Natural killer cell (primary cell): ENCODE measurements around the gene CTNNA2. TPM values are rescaled to one million over a fixed set of nuclear protein-coding genes. Genes with fewer than 3 reads are reported as not detected.

Experiments
- ATAC-seq, 3 donors: fragments of 150-1000 bp in 2 of 3; fragments of 200-7000 bp in 1 of 3; cut with Tn5 transposase; 1 replicate in 1 of 3; 2 replicates in 2 of 3; pipeline ENCODE4 v1.10.0; 2021; ENCODE audit warnings: mild to moderate bottlenecking in 2 of 3, moderate library complexity in 2 of 3
- DNase-seq, 2 donors: peaks; one replicate each; pipeline versions ENCODE4 v3.0.0 to v3.0.0-alpha.2; 2013 to 2021; ENCODE audit warnings: mixed read lengths in 1 of 2
- H3K27ac ChIP-seq: one replicate; pipeline ENCODE4 v1.5.1; 2013; ENCODE audit warnings: mild to moderate bottlenecking, low read length
- H3K27me3 ChIP-seq: one replicate; pipeline ENCODE4 v1.6.1; 2013; ENCODE audit warnings: low read length; ENCODE audit not compliant: control insufficient read depth, insufficient read depth
- H3K36me3 ChIP-seq: one replicate; pipeline ENCODE4 v1.6.1; 2013; ENCODE audit warnings: low read length; ENCODE audit not compliant: control insufficient read depth, insufficient read depth
- H3K4me1 ChIP-seq: one replicate; pipeline ENCODE4 v1.6.1; 2013; ENCODE audit warnings: low read length; ENCODE audit not compliant: control insufficient read depth, insufficient read depth
- H3K4me3 ChIP-seq: one replicate; pipeline ENCODE4 v1.5.1; 2013; ENCODE audit warnings: low read length
- H3K9me3 ChIP-seq: one replicate; pipeline ENCODE4 v1.6.1; 2013; ENCODE audit warnings: low read length; ENCODE audit not compliant: control insufficient read depth, insufficient read depth
- H3K27ac Mint-ChIP-seq, 2 donors: one replicate each; pipeline ENCODE4 v1.8.0; 2022; ENCODE audit warnings: mild to moderate bottlenecking in 2 of 2, mixed read lengths in 2 of 2, moderate library complexity in 1 of 2
- H3K27me3 Mint-ChIP-seq, 2 donors: one replicate each; pipeline ENCODE4 v1.8.0; 2022; ENCODE audit warnings: low read depth in 2 of 2, mixed read lengths in 2 of 2
- H3K36me3 Mint-ChIP-seq: one replicate; pipeline ENCODE4 v1.8.0; 2022; ENCODE audit warnings: mixed read lengths
- H3K4me1 Mint-ChIP-seq, 2 donors: one replicate each; pipeline ENCODE4 v1.8.0; 2022; ENCODE audit warnings: mixed read lengths in 2 of 2
- H3K4me3 Mint-ChIP-seq: one replicate; pipeline ENCODE4 v1.8.0; 2022; ENCODE audit warnings: mild to moderate bottlenecking, moderate library complexity, mixed read lengths
- H3K9me3 Mint-ChIP-seq, 2 donors: one replicate each; pipeline ENCODE4 v1.8.0; 2022; ENCODE audit warnings: mixed read lengths in 2 of 2
- CTCF ChIP-seq: fragments of 200-600 bp; IDR thresholded peaks from one replicate; pipeline ENCODE4 v1.8.0; 2022; ENCODE audit warnings: antibody characterized with exemption
- WGBS: methylation state at CpG from one replicate; pipeline ENCODE4 v1.1.7; 2013; ENCODE audit warnings: missing lambda C conversion rate; ENCODE audit not compliant: insufficient coverage; 5-methylcytosine and 5-hydroxymethylcytosine counted together
- intact Hi-C: fragments of 100-400 bp; cut with micrococcal nuclease; formaldehyde crosslinking; loops from one replicate; pipeline ENCODE4 v1.14.2; 2022
- total RNA-seq, 4 donors: library from RNA; stranded (reverse); fragments of 120-200 nt in 1 of 4; gene quantifications; one replicate each; pipeline versions ENCODE4 v1.2.3 to v1.2.4, GENCODE V29; 2013 to 2022

CTNNA2 gene
- total RNA-seq, 3 donors from 2014 or later (not counting 1 experiment from before 2014, with no cell fraction given): not detected

GRCh38 chr2:79695248-79695647 lies 182.4 kb downstream of the CTNNA2 start:
- no peaks in the 10 kb centered on the region for H3K4me1 Mint-ChIP-seq
- Histone ChIP-seq H3K9me3 (no peaks in the 10 kb centered on the region), H3K27me3 (no peaks in the 10 kb centered on the region), H3K4me1 (no peaks in the 10 kb centered on the region), H3K4me3 (no peak overlapping the region), H3K36me3 (no peaks in the 10 kb centered on the region), H3K27ac (no peak overlapping the region)
- peaks cover 12 to 18% of the 10 kb centered on the region in 2 donors for H3K9me3 Mint-ChIP-seq
- ATAC-seq (no peak), DNase-seq (no peak)
- no peak overlapping the region for H3K27ac Mint-ChIP-seq
- intact Hi-C loops: no loop called here
- no peaks in the 10 kb centered on the region for H3K36me3 Mint-ChIP-seq
- TF ChIP-seq CTCF: no peak
- no peak overlapping the region for H3K4me3 Mint-ChIP-seq
- no peaks in the 10 kb centered on the region for H3K27me3 Mint-ChIP-seq

GRCh38 chr2:79697200-79697599 lies 184.3 kb downstream of the CTNNA2 start:
- no peaks in the 10 kb centered on the region for H3K9me3 ChIP-seq
- Mint-ChIP-seq H3K4me3 (no peak overlapping the region), H3K36me3 (no peaks in the 10 kb centered on the region), H3K9me3 (peaks cover 9 to 20% of the 10 kb centered on the region in 2 donors), H3K27me3 (no peaks in the 10 kb centered on the region), H3K4me1 (no peaks in the 10 kb centered on the region), H3K27ac (no peak overlapping the region)
- WGBS: 88% methylated on average over 2 of the region's 2 CpGs
- TF ChIP-seq CTCF: no peak
- no peak overlapping the region for H3K4me3 ChIP-seq
- intact Hi-C loops: no loop called here
- no peak for ATAC-seq
- no peaks in the 10 kb centered on the region for H3K27me3 ChIP-seq
- no peaks in the 10 kb centered on the region for H3K36me3 ChIP-seq
- no peak overlapping the region for H3K27ac ChIP-seq
- no peaks in the 10 kb centered on the region for H3K4me1 ChIP-seq
- DNase-seq: no peak

- Histone ChIP-seq H3K4me3 (no peak overlapping the region), H3K9me3 (peaks cover 2% of the 10 kb centered on the region), H3K36me3 (no peaks in the 10 kb centered on the region), H3K4me1 (no peaks in the 10 kb centered on the region), H3K27me3 (no peaks in the 10 kb centered on the region), H3K27ac (no peak overlapping the region)
- H3K9me3 Mint-ChIP-seq: peaks cover 8 to 17% of the 10 kb centered on the region in 2 donors
- ATAC-seq: no peak
- intact Hi-C loops: no loop called here
- H3K4me1 Mint-ChIP-seq: no peaks in the 10 kb centered on the region
- no peaks in the 10 kb centered on the region for H3K27me3 Mint-ChIP-seq
- WGBS: 88% methylated on average over 1 of the region's 3 CpGs
- H3K27ac Mint-ChIP-seq: no peak overlapping the region
- H3K4me3 Mint-ChIP-seq: no peak overlapping the region
- peaks cover 7% of the 10 kb centered on the region for H3K36me3 Mint-ChIP-seq
- DNase-seq: no peak
- TF ChIP-seq CTCF: no peak
Measured at GRCh38 chr2:79700651-79701050, 187.8 kb downstream of the CTNNA2 start.

GRCh38 chr2:79702905-79703304 lies 190.1 kb downstream of the CTNNA2 start:
- intact Hi-C loops: no loop called here
- no peak for ATAC-seq
- no peak overlapping the region for H3K27ac Mint-ChIP-seq
- Histone ChIP-seq H3K27ac (no peak overlapping the region), H3K9me3 (peaks cover 2% of the 10 kb centered on the region), H3K4me3 (no peak overlapping the region), H3K27me3 (no peaks in the 10 kb centered on the region), H3K4me1 (no peaks in the 10 kb centered on the region), H3K36me3 (no peaks in the 10 kb centered on the region)
- no peak for TF ChIP-seq CTCF
- H3K36me3 Mint-ChIP-seq: peaks cover 8% of the 10 kb centered on the region
- H3K9me3 Mint-ChIP-seq: peaks cover 8 to 16% of the 10 kb centered on the region in 2 donors
- H3K27me3 Mint-ChIP-seq: no peaks in the 10 kb centered on the region
- DNase-seq: no peak
- no peaks in the 10 kb centered on the region for H3K4me1 Mint-ChIP-seq
- WGBS: 63% methylated on average over 1 of the region's 1 CpG
- H3K4me3 Mint-ChIP-seq: no peak overlapping the region
